Panc1 (cell line): ENCODE measurements around the gene ARHGAP18. TPM values are rescaled to one million over a fixed set of nuclear protein-coding genes. Genes with fewer than 3 reads are reported as not detected.

ENCODE experiments used
- ATAC-seq: fragments of 200-7000 bp; cut with Tn5 transposase; 2 replicates; pipeline ENCODE4 v1.9.1; 2020; ENCODE audit warnings: mild to moderate bottlenecking, moderate library complexity
- BruUV-seq: library from RNA; stranded (reverse); fragments of 400-500 nt; replicated peaks from 2 replicates; lab custom pipeline; 2021; lab: Mats Ljungman, UMichigan
- CTCF ChIA-PET: fragments of 300-600 bp; sonication (Branson Sonifier 250); formaldehyde crosslinking; loops from one replicate; lab custom pipeline; 2022; ENCODE audit warnings: antibody characterized with exemption; lab: Charles Lee
- POLR2A ChIA-PET: fragments of 300-600 bp; sonication (Branson Sonifier 250); formaldehyde crosslinking; loops from one replicate; lab custom pipeline; 2022; ENCODE audit warnings: antibody characterized with exemption; lab: Charles Lee
- DNase-seq: peaks from one replicate; pipeline ENCODE4 v3.0.0-alpha.2; 2010; ENCODE audit warnings: low read depth, low spot score
- H3K27ac ChIP-seq: 2 replicates; pipeline ENCODE4 v1.5.1; 2011; ENCODE audit warnings: mild to moderate bottlenecking, low read length, inconsistent platforms
- H3K27me3 ChIP-seq: fragments of 200-500 bp; sonication (Bioruptor generic); 2 replicates; pipeline ENCODE4 v1.6.0; 2014; ENCODE audit warnings: low read length, inconsistent platforms; ENCODE audit not compliant: control insufficient read depth, insufficient read depth
- H3K36me3 ChIP-seq: fragments of 200-500 bp; sonication (Bioruptor generic); 2 replicates; pipeline ENCODE4 v1.5.1; 2014; ENCODE audit warnings: inconsistent platforms, mild to moderate bottlenecking, low read length, moderate library complexity; ENCODE audit not compliant: control insufficient read depth, insufficient read depth
- H3K4me1 ChIP-seq: 2 replicates; pipeline ENCODE4 v1.5.1; 2011; ENCODE audit warnings: inconsistent platforms, mild to moderate bottlenecking, low read length, moderate library complexity; ENCODE audit not compliant: control insufficient read depth, insufficient read depth
- H3K4me3 ChIP-seq, 2 experiments: 2 replicates each; pipeline ENCODE4 v1.5.1; 2011 to 2012; ENCODE audit warnings: low read depth in 2 of 2, low read length in 2 of 2, mild to moderate bottlenecking in 2 of 2, inconsistent platforms in 1 of 2, moderate library complexity in 1 of 2
- H3K9me3 ChIP-seq: fragments of 200-500 bp; sonication (Bioruptor generic); 2 replicates; pipeline ENCODE4 v1.5.1; 2014; ENCODE audit warnings: low read depth, mild to moderate bottlenecking, inconsistent platforms, low read length, moderate library complexity; ENCODE audit not compliant: control insufficient read depth, insufficient read depth
- POLR2AphosphoS5 ChIP-seq: IDR thresholded peaks from 2 replicates; pipeline ENCODE4 v1.6.1; 2012; ENCODE audit warnings: mild to moderate bottlenecking, low read depth, low read length, moderate library complexity
- REST ChIP-seq, 2 experiments: IDR thresholded peaks; 2 replicates each; pipeline ENCODE4 v1.6.1; 2011 to 2012; ENCODE audit warnings: low read depth in 2 of 2, control low read depth in 1 of 2, low read length in 1 of 2, mild to moderate bottlenecking in 1 of 2, moderate library complexity in 1 of 2; ENCODE audit not compliant: insufficient read depth in 1 of 2
- SIN3A ChIP-seq: IDR thresholded peaks from 2 replicates; pipeline ENCODE4 v1.6.1; 2012; ENCODE audit warnings: low read depth, mild to moderate bottlenecking, low read length, moderate library complexity, borderline replicate concordance; ENCODE audit not compliant: insufficient read depth
- TCF7L2 ChIP-seq: IDR thresholded peaks from 2 replicates; pipeline ENCODE4 v1.6.1; 2011; ENCODE audit warnings: mild to moderate bottlenecking, low read depth, low read length, inconsistent platforms
- in situ Hi-C: cut with HindIII; loops from 2 replicates; pipeline ENCODE4 v1.10.0; 2016; ENCODE audit warnings: low sequenced_read_pairs, low pct_unique_long_range_greater_than_20kb
- intact Hi-C: fragments of 100-400 bp; cut with micrococcal nuclease; formaldehyde crosslinking; loops from one replicate; pipeline ENCODE4 v1.10.0; 2022; ENCODE audit not compliant: unreplicated experiment
- total RNA-seq: library from RNA; stranded (reverse); gene quantifications from one replicate; pipeline ENCODE4 v1.2.1, GENCODE V29; 2021; ENCODE audit not compliant: unreplicated experiment
- TF ChIP-seq, protein P1 (sequence below): fragments of 450-650 bp; IDR thresholded peaks from 2 replicates; pipeline ENCODE4 v1.5.1; 2017; ENCODE audit warnings: mild to moderate bottlenecking

The ARHGAP18 gene
- total RNA-seq, 1 experiment from 2014 or later: 11.6 TPM

GRCh38 chr6:129608886-129609537 lies 101.0 kb downstream of the ARHGAP18 start:
- intact Hi-C loops: no loop called here
- CTCF ChIA-PET: no interaction called here
- no peaks in the 10 kb centered on the region for H3K9me3 ChIP-seq
- no peaks in the 10 kb centered on the region for H3K36me3 ChIP-seq
- no peak for TF ChIP-seq POLR2AphosphoS5
- H3K27ac ChIP-seq: no peak overlapping the region
- H3K27me3 ChIP-seq: no peaks in the 10 kb centered on the region
- H3K4me3 ChIP-seq: no peak overlapping the region
- POLR2A ChIA-PET: no interaction called here
- in situ Hi-C loops: no loop called here
- no peaks in the 10 kb centered on the region for H3K4me1 ChIP-seq
- DNase-seq (no peak), ATAC-seq (no peak)
- BruUV-seq: no TSS peak

- Histone ChIP-seq H3K4me1 (no peaks in the 10 kb centered on the region), H3K27ac (no peak overlapping the region), H3K9me3 (no peaks in the 10 kb centered on the region), H3K36me3 (no peaks in the 10 kb centered on the region), H3K27me3 (no peaks in the 10 kb centered on the region), H3K4me3 (no peak overlapping the region)
- no TSS peak for BruUV-seq
- no peak for ATAC-seq
- in situ Hi-C loops: no loop called here
- intact Hi-C loops: no loop called here
- TF ChIP-seq, protein P1, sequence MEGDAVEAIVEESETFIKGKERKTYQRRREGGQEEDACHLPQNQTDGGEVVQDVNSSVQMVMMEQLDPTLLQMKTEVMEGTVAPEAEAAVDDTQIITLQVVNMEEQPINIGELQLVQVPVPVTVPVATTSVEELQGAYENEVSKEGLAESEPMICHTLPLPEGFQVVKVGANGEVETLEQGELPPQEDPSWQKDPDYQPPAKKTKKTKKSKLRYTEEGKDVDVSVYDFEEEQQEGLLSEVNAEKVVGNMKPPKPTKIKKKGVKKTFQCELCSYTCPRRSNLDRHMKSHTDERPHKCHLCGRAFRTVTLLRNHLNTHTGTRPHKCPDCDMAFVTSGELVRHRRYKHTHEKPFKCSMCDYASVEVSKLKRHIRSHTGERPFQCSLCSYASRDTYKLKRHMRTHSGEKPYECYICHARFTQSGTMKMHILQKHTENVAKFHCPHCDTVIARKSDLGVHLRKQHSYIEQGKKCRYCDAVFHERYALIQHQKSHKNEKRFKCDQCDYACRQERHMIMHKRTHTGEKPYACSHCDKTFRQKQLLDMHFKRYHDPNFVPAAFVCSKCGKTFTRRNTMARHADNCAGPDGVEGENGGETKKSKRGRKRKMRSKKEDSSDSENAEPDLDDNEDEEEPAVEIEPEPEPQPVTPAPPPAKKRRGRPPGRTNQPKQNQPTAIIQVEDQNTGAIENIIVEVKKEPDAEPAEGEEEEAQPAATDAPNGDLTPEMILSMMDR: no peak
- TF ChIP-seq TCF7L2 (no peak), SIN3A (no peak)
- CTCF ChIA-PET: interaction anchor here (0.5 kb wide), 1 partner anchor 10 kb away, joined by 4 read pairs; no protein-coding TSS in a partner anchor
- POLR2A ChIA-PET: no interaction called here
- DNase-seq: no peak
Observed at GRCh38 chr6:129607581-129608186, 102.3 kb downstream of the ARHGAP18 start.

DNA sequence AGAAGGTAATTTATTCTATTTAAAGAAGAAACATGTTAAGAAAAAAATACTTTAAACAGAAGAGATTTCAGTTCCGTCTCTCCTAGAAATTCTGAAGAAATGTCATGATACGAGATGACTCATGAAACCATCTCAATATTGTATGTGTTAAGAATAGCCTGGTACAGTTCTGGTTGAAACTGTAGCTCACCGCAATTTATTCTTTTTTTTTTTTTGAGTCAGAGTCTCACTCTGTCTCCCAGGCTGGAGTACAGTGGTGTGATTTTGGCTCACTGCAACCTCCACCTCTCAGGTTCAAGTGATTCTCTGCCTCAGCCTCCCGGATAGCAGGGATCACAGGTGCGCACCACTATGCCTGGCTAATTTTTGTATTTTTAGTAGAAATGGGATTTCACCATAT lies 103.3 kb downstream of the ARHGAP18 start:
- no TSS peak for BruUV-seq
- in situ Hi-C loops: no loop called here
- no peak for DNase-seq
- Histone ChIP-seq H3K36me3 (no peaks in the 10 kb centered on the region), H3K4me1 (no peaks in the 10 kb centered on the region), H3K4me3 (no peak overlapping the region), H3K27me3 (no peaks in the 10 kb centered on the region), H3K27ac (no peak overlapping the region), H3K9me3 (no peaks in the 10 kb centered on the region)
- no peak for ATAC-seq
- CTCF ChIA-PET: no interaction called here
- intact Hi-C loops: no loop called here
- POLR2A ChIA-PET: no interaction called here
- TF ChIP-seq SIN3A: no peak
- no peak for TF ChIP-seq POLR2AphosphoS5
- TF ChIP-seq, protein P1: no peak
- no peak for TF ChIP-seq TCF7L2
- TF ChIP-seq REST (IDR thresholded peaks at IDR 0.05; ENCODE audit: insufficient read depth in 1 of 2, low read depth in 2 of 2, low read length in 1 of 2): no peak
